ENCODE measurements around the gene HECW1. TPM values are rescaled to one million over a fixed set of nuclear protein-coding genes. Genes with fewer than 3 reads are reported as not detected.

HECW1 gene
- total and polyA plus RNA-seq, 2 donors (not counting 1 experiment from before 2014, with no cell fraction given): not detected

- no peak overlapping the region for H3K27ac ChIP-seq (ENCODE audit: low read length in 2 of 2)
- H3K9me3 Mint-ChIP-seq (ENCODE audit: insufficient read depth): no peaks in the 10 kb centered on the region
- no peak overlapping the region for H3K4me3 ChIP-seq (ENCODE audit: control extremely low read depth in 1 of 5, extremely low read depth in 1 of 5, insufficient read depth in 1 of 5, low read depth in 2 of 5, low read length in 4 of 5)
- H3K4me1 Mint-ChIP-seq: peaks cover 14% of the 10 kb centered on the region
- H3K27me3 ChIP-seq (replicated peaks in 1 of 4; ENCODE audit: control extremely low read depth in 1 of 4, control insufficient read depth in 3 of 4, insufficient read depth in 4 of 4, low read length in 3 of 4): no peaks in the 10 kb centered on the region
- DNase-seq (no peak), ATAC-seq (ENCODE audit: low read depth) (no peak)
- no peak overlapping the region for H3K4me3 Mint-ChIP-seq
- H2AFZ ChIP-seq (ENCODE audit: insufficient read depth, low read depth, low read length, poor library complexity, severe bottlenecking): no peak overlapping the region
- no peaks in the 10 kb centered on the region for H3K79me2 ChIP-seq (ENCODE audit: control insufficient read depth, insufficient read depth, low read length)
- WGBS (ENCODE audit: insufficient coverage): 96% methylated on average over 8 of the region's 9 CpGs
- H3K36me3 ChIP-seq (replicated peaks in 1 of 2; ENCODE audit: control extremely low read depth in 1 of 2, control insufficient read depth in 1 of 2, extremely low read depth in 1 of 2, insufficient read depth in 2 of 2, low read length in 1 of 2): no peaks in the 10 kb centered on the region
- peaks cover 0 to 5% of the 10 kb centered on the region in 2 donors for H3K4me1 ChIP-seq (ENCODE audit: control insufficient read depth in 2 of 2, insufficient read depth in 2 of 2, low read length in 2 of 2)
- H4K20me1 ChIP-seq (ENCODE audit: control insufficient read depth, insufficient read depth, low read length, poor library complexity, severe bottlenecking): no peaks in the 10 kb centered on the region
- H3K27me3 Mint-ChIP-seq: peaks cover 20% of the 10 kb centered on the region
- ChIA-PET POLR2A (interaction anchor here (0.6 kb wide), 1 partner anchor 1499 kb away, joined by 5 read pairs; no protein-coding TSS in a partner anchor), CTCF (no interaction called here)
- no peak overlapping the region for H3K9ac ChIP-seq (ENCODE audit: low read length)
- H3K27ac Mint-ChIP-seq: no peak overlapping the region
- TF ChIP-seq CTCF (IDR thresholded peaks at IDR 0.05): no peak
- TF ChIP-seq EZH2 (IDR thresholded peaks at IDR 0.05; ENCODE audit: borderline replicate concordance, insufficient read depth, low read depth, low read length, poor library complexity, severe bottlenecking): no peak
- H3K9me3 ChIP-seq (ENCODE audit: control extremely low read depth in 1 of 3, control insufficient read depth in 2 of 3, insufficient read depth in 1 of 3, low read length in 2 of 3): peaks cover 0 to 8% (median 0%) of the 10 kb centered on the region in 3 donors
- H3K4me2 ChIP-seq (replicated peaks; ENCODE audit: low read depth, low read length, poor library complexity, severe bottlenecking): no peak overlapping the region
- intact Hi-C loops (cut with micrococcal nuclease): no loop called here
Measured at GRCh38 chr7:43077285-43077684, 35.2 kb upstream of the HECW1 start.

GRCh38 chr7:43077732-43078391, 34.6 kb upstream of the HECW1 start:
- 78% methylated on average over 4 of the region's 7 CpGs for WGBS (ENCODE audit: insufficient coverage)
- no peak for ATAC-seq (ENCODE audit: low read depth)

More at GRCh38 chr7:43077732-43078391, 34.6 kb upstream of the HECW1 start:
- Histone ChIP-seq H3K9ac (ENCODE audit: low read length) (no peak overlapping the region), H3K4me3 (ENCODE audit: control extremely low read depth in 1 of 5, extremely low read depth in 1 of 5, insufficient read depth in 1 of 5, low read depth in 2 of 5, low read length in 4 of 5) (no peak overlapping the region), H2AFZ (ENCODE audit: insufficient read depth, low read depth, low read length, poor library complexity, severe bottlenecking) (no peak overlapping the region), H3K9me3 (ENCODE audit: control extremely low read depth in 1 of 3, control insufficient read depth in 2 of 3, insufficient read depth in 1 of 3, low read length in 2 of 3) (peaks cover 0 to 8% (median 0%) of the 10 kb centered on the region in 3 donors), H3K4me2 (replicated peaks; ENCODE audit: low read depth, low read length, poor library complexity, severe bottlenecking) (no peak overlapping the region), H3K36me3 (replicated peaks in 1 of 2; ENCODE audit: control extremely low read depth in 1 of 2, control insufficient read depth in 1 of 2, extremely low read depth in 1 of 2, insufficient read depth in 2 of 2, low read length in 1 of 2) (no peaks in the 10 kb centered on the region), H3K79me2 (ENCODE audit: control insufficient read depth, insufficient read depth, low read length) (no peaks in the 10 kb centered on the region), H3K27ac (ENCODE audit: low read length in 2 of 2) (no peak overlapping the region), H3K27me3 (replicated peaks in 1 of 4; ENCODE audit: control extremely low read depth in 1 of 4, control insufficient read depth in 3 of 4, insufficient read depth in 4 of 4, low read length in 3 of 4) (no peaks in the 10 kb centered on the region), H3K4me1 (ENCODE audit: control insufficient read depth in 2 of 2, insufficient read depth in 2 of 2, low read length in 2 of 2) (peaks cover 0 to 3% of the 10 kb centered on the region in 2 donors), H4K20me1 (ENCODE audit: control insufficient read depth, insufficient read depth, low read length, poor library complexity, severe bottlenecking) (no peaks in the 10 kb centered on the region)
- Mint-ChIP-seq H3K9me3 (ENCODE audit: insufficient read depth) (no peaks in the 10 kb centered on the region), H3K4me1 (peaks cover 8% of the 10 kb centered on the region), H3K27me3 (peaks cover 24% of the 10 kb centered on the region), H3K4me3 (no peak overlapping the region), H3K27ac (no peak overlapping the region)
- no peak for DNase-seq
- intact Hi-C loops (cut with micrococcal nuclease): no loop called here
- TF ChIP-seq CTCF (IDR thresholded peaks at IDR 0.05): no peak
- no peak for TF ChIP-seq EZH2 (IDR thresholded peaks at IDR 0.05; ENCODE audit: borderline replicate concordance, insufficient read depth, low read depth, low read length, poor library complexity, severe bottlenecking)
- CTCF ChIA-PET: no interaction called here
- POLR2A ChIA-PET: interaction anchor here (0.6 kb wide), 1 partner anchor 1499 kb away, joined by 5 read pairs; no protein-coding TSS in a partner anchor

Measured in B cell (primary cell).